IPS-11a (cell line): ENCODE measurements around the gene KLF13.

Experiments
- H3K4me3 ChIP-seq: one replicate; pipeline ENCODE4 v1.5.1; 2013; ENCODE audit warnings: low read depth, low read length, control low read depth

KLF13 gene

DNA sequence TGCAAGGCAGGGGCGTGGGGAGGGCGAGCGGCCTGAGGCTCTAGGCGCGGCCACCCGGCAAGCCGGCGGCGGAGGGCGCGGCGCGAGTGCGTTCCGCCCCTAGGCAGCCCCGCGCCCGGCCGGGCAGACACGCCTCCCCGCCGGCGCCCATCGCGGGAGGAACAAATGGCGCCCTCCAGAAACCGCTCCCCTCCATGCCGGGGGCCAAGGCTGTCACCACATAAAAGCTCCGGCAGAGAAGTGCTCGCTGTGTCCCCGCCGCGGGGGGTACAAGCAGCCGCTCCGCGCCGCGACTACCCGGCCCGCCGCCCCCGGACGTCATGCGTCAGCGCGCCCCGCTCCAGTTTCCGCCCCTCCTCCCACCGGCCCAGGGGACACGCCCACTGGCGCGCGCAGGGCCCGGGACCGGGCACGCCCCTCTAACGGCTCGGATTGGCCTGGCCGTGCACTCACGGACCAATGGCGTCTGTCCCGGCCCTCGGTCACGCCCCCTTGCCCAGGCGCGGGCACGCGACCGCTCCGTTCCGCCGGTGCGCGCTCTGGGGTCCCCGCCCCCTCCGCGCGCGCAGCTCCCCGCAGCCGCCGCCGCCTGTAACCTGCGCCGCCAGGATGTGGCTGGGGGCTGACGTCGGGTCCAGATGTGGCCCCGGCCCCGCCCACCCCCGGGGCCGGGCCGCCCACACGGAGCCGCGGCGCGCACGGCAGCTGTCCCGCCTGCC lies at the start of gene KLF13:
KLF13 (plus strand) TSS at position 680 of the 719 bp plus-strand sequence. CDS start 378 bp downstream, outside the sequence.
- peak within 1 kb of the TSS; percentile 66 for H3K4me3 ChIP-seq

DNA sequence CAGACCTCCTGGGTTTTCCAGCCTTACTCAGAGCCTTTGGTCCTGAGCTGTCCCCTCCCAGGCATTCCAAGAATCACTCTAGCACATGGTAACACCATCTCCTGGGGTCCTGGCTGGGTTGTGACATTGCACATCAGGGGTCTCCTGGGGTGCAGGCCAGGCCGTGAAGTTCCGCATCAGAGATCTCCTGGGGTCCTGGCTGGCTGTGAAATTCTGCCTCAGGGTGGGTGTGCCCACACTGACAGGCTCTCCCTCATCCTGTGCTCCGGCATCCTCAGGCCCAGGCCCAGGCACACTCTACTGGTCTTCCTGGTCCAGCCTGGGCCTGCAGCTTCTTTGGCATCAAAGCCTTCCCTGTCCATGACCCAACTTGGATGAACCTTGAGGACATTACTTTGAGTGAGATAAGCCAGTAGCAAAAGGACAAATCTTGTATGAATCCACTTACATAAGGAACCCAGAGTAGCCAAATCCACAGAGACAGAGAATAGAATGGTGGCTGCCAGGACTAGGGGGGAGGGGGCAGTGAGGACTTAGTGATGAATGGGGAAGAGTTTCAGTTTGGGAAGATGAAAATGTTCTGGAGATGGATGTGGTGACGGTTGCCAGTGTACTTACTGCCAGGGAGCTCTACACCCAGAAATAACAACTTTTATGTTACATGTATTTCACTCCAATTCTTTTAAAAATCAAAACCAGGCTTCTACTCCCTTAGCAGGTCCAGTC lies 49.1 kb upstream of the KLF13 start:
- H3K4me3 ChIP-seq, result no peak overlapping the region

GRCh38 chr15:31278061-31278445 lies 48.6 kb upstream of the KLF13 start:
- H3K4me3 ChIP-seq, result no peak overlapping the region

- H3K4me3 ChIP-seq, result no peak overlapping the region
Observed at GRCh38 chr15:31278544-31279220, 48.0 kb upstream of the KLF13 start.

DNA sequence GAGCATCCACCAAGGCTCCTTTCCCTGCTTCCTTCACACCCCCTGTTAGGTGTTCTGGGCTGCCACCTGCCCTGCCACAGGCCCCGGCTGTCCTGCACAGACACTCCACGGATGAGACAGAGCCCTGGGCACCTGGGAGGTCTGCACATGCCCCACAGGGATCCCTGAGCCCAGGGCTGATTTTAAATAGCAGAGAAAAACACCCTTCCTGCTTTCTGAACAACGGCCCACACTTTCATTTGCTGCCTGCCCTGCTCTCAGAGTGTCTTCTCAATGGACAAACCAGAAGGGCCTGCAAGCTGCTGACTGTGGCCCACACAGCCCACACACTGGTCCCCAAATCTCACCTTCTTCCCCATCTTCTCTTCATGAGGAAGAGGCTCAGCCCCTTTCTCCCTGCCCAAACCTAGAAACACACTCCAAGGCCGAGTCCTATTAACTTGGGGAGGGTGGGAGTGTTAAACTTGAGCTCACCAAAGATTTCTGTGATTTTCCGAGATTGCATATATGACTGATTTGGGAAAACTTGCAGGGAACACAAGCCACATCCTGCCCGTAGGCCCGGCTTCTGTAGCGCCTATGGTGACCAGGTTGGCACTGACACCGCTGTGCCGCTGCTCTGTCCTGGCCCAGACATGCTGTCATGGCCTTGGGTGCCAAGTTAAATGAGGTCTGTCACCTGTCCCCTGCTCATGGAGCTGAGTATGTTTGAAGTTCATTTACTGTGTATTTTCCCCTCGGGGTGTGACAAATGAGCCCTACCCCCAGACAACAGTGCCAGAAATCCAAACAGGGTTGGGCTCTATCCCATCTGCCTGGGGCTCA lies 47.2 kb upstream of the KLF13 start:
- H3K4me3 ChIP-seq, result no peak overlapping the region

- no peak overlapping the region for H3K4me3 ChIP-seq
Observed at GRCh38 chr15:31280046-31280830, 46.4 kb upstream of the KLF13 start.

DNA sequence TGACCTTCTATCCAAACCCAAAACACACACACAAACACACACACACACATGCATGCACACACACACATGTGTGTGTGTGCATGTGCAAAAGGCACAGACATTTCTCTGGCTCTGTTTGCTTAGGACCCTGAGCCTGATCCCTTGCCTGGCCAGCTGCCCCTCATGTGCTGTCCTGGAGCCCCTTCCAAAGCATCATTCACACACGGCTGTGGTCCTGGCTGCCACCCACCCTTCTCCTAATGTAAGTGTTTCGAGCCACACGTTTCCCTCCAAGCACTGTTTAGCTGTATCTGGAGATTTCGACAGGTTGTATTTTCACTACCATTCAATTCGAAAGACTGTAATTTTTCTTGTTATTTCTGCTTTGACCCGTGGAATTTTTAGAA lies 45.8 kb upstream of the KLF13 start:
- no peak overlapping the region for H3K4me3 ChIP-seq

- no peak overlapping the region for H3K4me3 ChIP-seq
Observed at GRCh38 chr15:31283043-31283442, 43.6 kb upstream of the KLF13 start.

- no peak overlapping the region for H3K4me3 ChIP-seq
Observed at GRCh38 chr15:31285772-31286261, 40.8 kb upstream of the KLF13 start.

GRCh38 chr15:31291048-31291578 lies 35.5 kb upstream of the KLF13 start:
- H3K4me3 ChIP-seq, result no peak overlapping the region

GRCh38 chr15:31292391-31293015 lies 34.1 kb upstream of the KLF13 start:
- no peak overlapping the region for H3K4me3 ChIP-seq

- no peak overlapping the region for H3K4me3 ChIP-seq
Observed at GRCh38 chr15:31293655-31294054, 33.0 kb upstream of the KLF13 start.

- no peak overlapping the region for H3K4me3 ChIP-seq
Observed at GRCh38 chr15:31294067-31294466, 32.6 kb upstream of the KLF13 start.

- H3K4me3 ChIP-seq, result no peak overlapping the region
Observed at GRCh38 chr15:31295658-31296057, 31.0 kb upstream of the KLF13 start.

DNA sequence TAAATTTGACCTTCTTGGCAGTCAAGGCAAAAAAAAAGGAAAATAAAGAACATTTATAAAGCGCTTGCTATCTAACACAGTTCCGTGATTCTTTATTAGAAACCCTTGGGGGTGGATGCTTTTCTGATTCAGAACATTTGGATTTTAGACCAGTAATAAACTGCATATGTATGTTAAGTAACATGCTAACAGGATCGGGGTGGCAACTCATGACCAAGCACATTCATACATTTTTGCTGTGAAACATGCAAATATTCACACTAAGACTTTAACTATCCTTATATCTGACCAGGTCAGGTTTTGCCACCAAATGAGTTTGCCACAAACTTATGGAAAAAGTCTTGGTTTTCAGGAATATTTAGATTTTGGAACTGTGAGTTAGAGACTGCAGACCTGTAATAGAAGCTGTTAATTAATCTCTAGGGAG lies 30.4 kb upstream of the KLF13 start:
- H3K4me3 ChIP-seq, result no peak overlapping the region

DNA sequence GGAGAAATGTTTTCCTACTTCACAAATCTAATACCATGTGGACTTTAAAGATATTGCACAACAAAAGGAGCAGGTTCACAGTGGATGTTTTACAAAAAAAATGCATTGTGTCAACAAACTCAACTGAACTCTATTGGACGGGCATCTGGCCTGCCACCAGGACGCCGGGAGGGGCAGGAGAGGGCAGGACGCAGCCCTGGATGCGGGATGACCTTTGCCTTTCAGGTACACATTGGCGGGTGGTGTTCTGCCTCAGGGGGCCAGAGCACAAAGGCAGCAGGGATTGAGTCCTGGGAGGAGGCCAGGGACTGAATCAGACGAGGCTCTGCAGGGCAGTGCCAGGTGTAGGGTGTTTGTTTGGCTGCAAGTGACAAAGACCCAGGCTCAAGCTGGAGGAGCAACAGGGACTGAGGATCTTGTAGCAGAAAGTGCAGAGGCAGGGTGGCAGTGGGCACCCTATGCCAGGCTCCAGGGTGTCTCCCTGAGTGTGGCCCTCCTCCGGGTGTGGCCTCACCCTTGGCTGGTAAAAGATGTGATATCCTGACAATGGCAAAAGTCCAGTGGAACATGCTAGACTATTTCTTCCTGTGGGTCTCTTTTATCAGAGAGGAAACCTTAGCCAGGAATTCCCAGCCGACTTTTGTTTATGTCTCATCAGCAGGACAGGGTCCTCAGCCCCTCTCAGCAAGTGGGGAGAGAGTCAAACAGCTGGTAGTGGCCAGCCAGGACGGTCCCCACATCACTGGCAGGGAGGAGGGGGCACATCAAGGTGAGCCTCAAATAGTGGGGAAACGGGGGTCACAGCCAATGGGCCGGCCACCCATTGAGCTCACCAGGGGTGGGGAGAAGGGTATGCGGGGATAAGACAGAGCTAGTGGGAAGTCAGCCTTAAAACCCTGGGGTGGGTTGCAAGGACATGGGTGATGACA lies 29.7 kb upstream of the KLF13 start:
- no peak overlapping the region for H3K4me3 ChIP-seq

- no peak overlapping the region for H3K4me3 ChIP-seq
Observed at GRCh38 chr15:31297575-31298456, 28.8 kb upstream of the KLF13 start.
